HS-27A (cell line): Measurements from ENCODE around the gene ACTL9.
"Not testable (repeated sequence)": the region's sequence is repeated elsewhere in the genome, so short reads cannot be mapped to it uniquely, and the experiment has no call there.

Source experiments
- DNase-seq: peaks from one replicate; pipeline ENCODE4 v3.0.0-alpha.2; 2012; ENCODE audit warnings: low read depth, missing footprints

ACTL9 gene

GRCh38 chr19:8698433-8699063, at the start of gene ACTL9:
TSS of gene ACTL9 (minus strand) at chr19:8698795. CDS start at chr19:8698701, 94 bp downstream.
- DNase-seq = no peak

DNA sequence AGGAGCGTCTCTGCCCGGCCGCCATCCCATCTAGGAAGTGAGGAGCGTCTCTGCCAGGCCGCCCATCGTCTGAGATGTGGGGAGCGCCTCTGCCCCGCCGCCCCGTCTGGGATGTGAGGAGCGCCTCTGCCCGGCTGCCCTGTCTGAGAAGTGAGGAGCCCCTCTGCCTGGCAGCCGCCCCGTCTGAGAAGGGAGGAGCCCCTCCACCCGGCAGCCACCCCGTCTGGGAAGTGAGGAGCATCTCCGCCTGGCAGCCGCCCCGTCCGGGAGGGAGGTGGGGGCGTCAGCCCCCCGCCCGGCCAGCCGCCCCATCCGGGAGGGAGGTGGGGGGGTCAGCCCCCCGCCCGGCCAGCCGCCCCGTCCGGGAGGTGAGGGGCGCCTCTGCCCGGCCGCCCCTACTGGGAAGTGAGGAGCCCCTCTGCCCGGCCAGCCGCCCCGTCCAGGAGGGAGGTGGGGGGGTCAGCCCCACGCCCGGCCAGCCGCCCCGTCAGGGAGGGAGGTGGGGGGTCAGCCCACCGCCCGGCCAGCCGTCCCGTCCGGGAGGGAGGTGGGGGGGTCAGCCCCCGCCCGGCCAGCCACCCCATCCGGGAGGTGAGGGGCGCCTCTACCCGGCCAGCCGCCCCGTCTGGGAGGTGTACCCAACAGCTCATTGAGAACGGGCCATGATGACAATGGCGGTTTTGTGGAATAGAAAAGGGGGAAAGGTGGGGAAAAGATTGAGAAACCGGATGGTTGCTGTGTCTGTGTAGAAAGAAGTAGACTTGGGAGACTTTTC, 40.9 kb upstream of the ACTL9 start:
- DNase-seq = not testable (repeated sequence)

GRCh38 chr19:8738377-8738776, 39.8 kb upstream of the ACTL9 start:
- no peak for DNase-seq

GRCh38 chr19:8731428-8732169, 33.0 kb upstream of the ACTL9 start:
- DNase-seq = no peak

DNA sequence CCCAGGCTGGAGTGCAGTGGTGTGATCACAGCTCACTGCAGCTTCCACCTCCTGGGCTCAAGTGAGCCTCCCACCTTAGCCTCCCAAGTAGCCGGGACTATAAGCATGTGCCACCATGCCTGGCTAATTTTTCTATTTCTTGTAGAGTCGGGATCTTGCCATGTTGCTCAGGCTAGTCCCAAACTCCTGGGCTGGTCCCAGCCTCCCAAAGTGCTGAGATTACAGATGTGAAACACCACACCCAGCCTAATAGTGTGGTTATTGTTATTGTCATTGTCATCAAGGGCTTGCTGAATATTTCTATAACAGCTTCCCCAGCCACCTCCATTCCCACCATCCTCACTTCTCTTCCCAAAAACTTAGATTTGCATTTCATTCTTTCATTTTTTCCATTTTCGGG, 25.7 kb upstream of the ACTL9 start:
- DNase-seq = no peak

DNA sequence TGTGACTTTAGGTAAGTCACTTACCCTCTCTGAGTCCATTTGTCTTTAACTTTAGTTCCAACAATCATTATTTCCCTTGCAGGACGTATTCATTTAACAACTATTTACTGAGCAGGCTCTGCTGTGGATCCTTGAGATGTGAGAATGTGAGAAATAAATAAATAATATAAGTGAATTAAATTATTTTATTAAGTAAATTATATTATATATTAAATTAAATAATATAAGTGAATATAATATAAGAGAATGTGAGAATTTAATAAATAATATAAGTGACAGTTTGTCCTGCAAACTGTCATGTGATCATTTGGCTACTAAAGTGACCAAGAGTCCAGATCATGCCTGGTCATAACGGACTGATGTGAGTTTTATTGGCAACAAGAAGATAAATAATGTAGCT, 23.4 kb upstream of the ACTL9 start:
- no peak for DNase-seq

- DNase-seq = no peak
Observed at GRCh38 chr19:8721334-8721733, 22.7 kb upstream of the ACTL9 start, which contains the start of gene OR2Z1. TSS of gene OR2Z1 (plus strand) at chr19:8721634. CDS start at chr19:8731029, 9,395 bp downstream.

- DNase-seq = not testable (repeated sequence)
Observed at GRCh38 chr19:8710337-8710736, 11.7 kb upstream of the ACTL9 start.

DNA sequence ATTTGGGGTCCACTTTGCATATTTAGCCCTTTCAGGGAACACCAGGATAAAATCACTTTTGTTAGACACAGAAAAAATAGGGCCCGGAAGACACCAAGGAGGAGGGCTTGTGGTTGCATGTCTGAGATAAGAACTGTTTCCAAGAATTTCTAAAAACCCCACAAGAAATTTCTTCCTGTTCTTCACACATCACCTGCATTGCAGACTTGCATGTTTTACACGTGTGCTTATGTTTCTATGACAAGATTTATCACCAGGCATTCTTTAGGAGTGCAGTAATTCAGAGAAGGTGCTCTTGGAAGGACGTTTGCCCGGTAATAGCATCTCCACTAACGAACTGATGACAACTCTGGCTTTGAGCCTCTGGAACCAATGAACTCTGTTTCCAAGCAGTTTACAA, 7.1 kb upstream of the ACTL9 start:
- no peak for DNase-seq

GRCh38 chr19:8705304-8705703, 6.7 kb upstream of the ACTL9 start:
- not testable (repeated sequence) for DNase-seq

DNA sequence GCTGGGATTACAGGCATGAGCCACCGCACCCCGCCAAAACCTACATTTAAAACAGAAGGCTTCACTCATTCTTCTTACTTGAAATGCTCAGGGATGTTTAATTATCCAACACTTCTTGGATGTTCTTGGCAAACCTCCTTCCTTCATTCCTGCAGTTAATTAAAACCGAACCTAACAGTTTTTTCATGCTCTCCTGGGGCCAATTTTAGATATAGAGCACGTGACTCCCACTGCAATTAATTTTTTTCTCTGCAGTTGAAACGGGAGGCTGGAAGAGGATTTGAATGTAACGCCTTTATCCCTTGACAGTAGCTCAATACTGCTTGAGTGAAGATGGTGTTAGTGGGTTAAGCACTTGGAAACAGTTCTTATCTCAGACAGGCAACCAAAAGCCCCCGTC, 4.6 kb upstream of the ACTL9 start:
- DNase-seq = no peak

DNA sequence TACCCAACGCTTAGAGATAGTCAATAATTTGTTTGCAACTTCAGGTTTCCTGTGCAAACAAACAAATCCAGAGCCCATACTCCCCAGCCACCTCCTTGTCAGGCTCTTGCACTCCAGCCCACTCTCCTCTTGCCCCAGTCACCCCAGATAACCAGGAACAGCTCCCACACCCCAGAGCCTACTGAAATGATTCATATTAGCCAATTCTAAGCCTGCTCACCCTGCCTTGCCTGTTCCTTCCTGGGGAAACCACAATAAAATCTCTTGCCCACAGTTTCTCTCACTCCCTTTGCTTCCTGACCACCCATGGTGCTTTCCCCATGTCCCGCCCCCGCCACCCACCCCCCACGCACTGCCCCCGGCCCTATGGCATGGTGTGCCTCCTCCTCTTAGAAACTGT, 3.8 kb upstream of the ACTL9 start:
- DNase-seq = no peak

- DNase-seq = no peak
Observed at GRCh38 chr19:8700956-8701355, 2.4 kb upstream of the ACTL9 start.

- DNase-seq = no peak
Observed at GRCh38 chr19:8699908-8700307, 1.3 kb upstream of the ACTL9 start.

DNA sequence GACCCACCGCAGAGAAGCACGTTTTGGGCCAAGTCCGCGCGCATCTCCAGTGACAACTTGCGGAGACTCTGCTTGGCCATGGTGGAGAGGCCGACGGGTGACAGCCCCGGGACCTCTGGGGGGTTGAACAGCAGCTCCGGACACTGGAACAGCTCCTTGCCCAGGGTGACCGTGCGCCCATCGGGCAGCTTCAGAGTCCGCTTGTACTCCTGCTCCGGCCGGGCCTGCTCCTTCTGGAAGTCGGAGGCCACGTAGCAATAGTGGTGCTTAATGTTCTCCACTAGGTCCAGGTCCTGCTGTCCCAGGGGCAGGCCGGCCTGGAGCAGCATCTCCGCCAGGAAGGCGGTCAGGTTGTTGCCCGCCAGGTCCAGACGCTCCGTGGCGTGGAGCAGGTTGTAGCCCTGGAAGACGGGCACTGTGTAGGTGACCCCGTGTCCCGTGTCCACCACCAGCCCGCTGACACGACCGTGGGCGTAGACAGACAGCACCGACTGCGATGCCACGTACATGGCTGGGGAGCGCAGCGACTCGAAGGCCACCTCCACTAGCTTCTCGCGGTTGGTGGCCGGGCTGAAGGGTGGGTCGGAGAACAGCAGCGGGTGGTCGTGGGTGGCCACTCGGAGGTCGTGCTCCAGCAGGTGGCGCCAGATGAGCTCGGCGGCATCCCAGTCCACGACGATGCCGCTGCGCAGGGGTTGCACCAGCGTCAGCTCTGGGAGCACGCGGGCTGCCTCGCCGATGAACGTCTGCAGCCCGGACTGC, 743 bp downstream of the ACTL9 start:
- no peak for DNase-seq

DNA sequence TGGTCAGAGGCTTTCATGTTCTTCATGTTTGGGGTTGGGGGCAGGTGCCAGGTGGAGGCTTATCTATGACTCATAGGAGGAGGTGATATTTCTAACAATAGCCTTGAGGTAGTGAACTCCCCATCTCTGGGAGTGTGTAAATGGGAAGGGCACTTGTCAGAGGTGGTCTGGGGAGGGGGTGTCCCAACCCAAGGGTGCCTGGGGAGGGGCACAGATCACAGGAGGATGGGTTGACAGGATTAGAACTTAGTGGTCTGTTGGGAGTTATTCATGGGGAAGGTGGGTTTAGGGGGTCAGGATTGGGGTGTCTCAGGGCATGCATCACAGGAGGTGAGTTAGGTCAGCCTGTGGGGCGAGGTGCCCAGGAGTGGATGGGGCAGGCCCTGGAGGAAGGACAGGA, 1.6 kb downstream of the ACTL9 start:
- no peak for DNase-seq

- DNase-seq = no peak
Observed at GRCh38 chr19:8695911-8696310, 2.7 kb downstream of the ACTL9 start.

DNA sequence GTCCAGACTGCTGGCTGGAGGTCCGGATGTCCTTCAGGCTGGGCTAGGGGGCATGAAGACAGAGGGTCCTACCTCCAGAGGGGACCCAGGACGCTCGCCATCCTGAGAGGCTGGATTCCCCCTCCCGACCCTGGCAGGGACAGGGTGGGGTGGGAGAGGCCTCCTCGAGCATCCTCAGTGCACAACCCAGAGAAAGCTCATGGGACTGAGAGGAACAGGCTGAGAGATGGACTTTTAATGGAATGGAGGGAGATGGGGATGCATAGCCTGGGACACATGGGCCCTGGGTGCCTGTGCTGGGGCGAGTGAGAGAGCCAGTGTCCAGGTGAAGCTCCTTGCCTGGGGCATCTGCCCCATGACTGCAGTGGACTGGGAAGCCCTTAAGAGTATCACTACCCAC, 3.1 kb downstream of the ACTL9 start:
- no peak for DNase-seq

DNA sequence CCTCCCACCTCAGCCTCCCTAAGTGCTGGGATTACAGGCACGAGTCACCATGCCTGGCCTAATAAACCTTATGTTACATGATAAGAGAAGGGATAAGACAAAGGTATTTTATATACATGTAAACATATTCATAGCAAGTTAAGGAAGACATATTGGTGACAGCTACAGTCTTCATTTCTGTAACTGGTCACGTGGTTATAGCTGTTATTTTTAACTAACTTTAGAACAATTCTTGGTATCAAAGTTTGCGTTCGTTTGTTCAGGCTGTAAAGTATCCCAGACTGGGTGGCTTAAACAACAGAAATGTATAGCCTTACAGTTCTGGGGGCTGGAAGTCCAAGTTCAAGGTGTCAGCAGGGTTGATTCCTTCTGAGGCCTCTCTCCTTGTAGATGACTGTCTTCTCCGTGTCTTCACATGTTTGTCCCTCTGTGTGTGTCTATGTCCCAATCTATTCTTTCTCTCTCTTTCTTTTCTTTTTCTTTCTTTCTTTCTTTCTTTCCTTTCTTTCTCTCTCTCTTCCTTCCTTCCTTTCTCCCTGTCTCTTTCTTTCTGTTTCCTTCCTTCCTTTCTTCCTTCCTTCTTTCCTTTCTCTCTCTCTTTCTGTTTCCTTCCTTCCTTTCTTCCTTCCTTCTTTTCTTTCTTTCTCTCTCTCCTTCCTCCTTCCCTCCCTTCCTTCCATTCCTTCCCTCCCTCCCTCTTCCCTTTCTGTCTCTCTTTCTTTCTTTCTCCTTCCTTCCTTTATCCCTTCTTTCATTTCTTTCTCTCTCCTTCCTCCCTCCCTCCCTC, 7.6 kb downstream of the ACTL9 start:
- DNase-seq = no peak

DNA sequence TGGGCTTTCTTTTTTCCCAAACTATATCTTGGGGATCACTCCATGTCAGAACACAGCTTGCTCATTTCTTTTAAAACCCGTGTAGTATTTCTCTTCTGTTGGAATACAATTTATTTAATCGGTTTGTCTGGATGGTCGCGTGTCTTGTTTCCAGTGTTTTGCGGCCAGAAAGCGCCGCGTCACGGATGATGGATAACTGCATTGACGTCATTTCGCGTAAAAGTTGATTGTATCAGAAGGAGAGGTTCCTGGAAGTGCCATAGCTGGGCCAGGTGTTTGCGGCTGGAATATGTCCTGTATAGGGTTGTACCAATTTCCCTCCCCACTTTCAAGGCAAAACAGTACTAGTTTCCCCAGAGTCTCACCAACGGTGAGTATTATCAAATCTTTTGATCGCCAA, 9.7 kb downstream of the ACTL9 start:
- no peak for DNase-seq

DNA sequence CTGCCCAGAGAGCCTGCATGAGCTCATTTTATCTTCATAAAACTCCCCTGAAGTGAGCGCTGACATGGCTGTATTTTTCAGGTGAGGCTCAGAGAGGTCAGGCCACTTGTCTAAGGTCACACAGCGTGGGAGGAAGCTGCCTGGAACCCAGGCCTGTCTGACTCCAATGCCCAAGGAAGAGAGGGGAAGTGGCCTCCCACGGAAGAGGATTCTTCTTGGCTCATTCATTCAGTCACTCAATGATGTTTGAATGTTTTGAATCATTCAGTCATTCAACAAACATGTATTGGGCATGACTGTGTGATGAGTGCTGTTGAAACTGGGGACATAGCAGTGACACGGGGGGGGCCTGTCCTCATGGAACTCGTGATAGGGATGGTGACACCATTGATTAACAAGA, 12.0 kb downstream of the ACTL9 start:
- DNase-seq = no peak
